ENCODE data around the gene ATP8A1. TPM values are rescaled to one million over a fixed set of nuclear protein-coding genes. Genes with fewer than 3 reads are reported as not detected.

ATP8A1 gene
- total RNA-seq, 2 experiments from 2014 or later, result 20.9 to 21.1 TPM

DNA sequence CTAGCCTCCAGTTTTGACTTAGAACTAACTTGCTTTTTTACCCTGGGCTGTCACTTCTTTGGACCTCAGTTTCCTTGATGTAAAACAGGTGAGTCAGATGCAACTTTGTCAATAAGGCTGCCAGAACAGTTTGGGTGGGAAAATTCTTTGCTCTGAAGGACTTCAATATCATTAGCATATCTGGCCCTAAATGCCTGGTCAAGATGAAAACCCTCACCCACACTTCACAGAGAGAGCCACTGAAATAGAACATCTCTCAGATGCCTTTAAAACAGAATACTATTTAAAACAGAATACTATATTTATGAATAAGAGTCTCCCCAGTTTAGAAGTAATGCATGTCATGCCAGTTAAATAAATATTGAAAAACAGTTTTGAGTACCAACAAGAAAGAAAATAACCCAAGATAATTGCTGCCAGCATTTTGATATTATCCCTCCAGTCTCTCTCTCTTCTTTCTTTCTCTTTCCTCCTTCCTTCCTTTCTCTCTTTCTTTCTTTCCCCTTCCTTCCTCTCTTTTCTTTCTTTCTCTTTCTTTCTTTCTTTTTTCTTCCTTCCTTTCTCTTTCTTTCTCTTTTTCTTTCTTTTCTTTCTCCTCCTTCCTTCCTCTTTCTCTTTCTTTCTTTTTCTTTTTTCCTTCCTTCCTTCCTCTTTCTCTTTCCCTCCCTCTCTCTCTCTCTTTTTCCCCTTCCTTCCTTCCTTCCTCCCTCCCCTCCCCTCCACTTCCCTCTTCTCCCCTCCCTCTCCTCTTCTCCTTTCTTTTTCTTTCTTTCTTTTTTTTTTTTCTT, 292.4 kb downstream of the ATP8A1 start:
- Mint-ChIP-seq H3K27ac (no peak overlapping the region), H3K27me3 (peaks cover 22% of the 10 kb centered on the region), H3K9me3 (no peaks in the 10 kb centered on the region), H3K4me3 (no peak overlapping the region), H3K4me1 (no peaks in the 10 kb centered on the region), H3K36me3 (ENCODE audit: low read depth) (no peaks in the 10 kb centered on the region)
- ChIA-PET POLR2A (no interaction called here), CTCF (interaction anchor here (0.6 kb wide), 1 partner anchor 107 kb away, joined by 3 read pairs; no protein-coding TSS in a partner anchor)
- DNase-seq, result no peak

DNA sequence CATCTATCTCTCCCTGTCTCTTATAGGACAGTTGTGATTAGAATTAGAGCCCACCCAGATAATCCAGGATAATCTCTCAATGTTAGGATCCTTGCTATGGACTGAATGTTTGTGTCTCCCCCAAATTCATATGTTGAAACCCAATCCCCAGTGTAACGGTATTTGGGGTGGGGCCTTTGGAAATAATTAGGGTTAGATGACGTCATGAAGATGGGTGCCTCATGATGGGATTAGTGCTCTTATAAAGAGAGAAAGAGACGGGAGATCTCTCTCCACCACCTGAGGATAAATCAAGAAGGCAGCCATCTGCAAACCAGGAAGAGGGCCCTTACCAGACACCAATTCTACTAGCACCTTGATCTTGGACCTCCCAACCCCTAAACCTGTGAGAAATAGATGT, 293.3 kb downstream of the ATP8A1 start:
- DNase-seq, result no peak
- H3K4me1 Mint-ChIP-seq, result no peaks in the 10 kb centered on the region
- ChIA-PET POLR2A (no interaction called here), CTCF (no interaction called here)
- peaks cover 27% of the 10 kb centered on the region for H3K27me3 Mint-ChIP-seq
- H3K4me3 Mint-ChIP-seq, result no peak overlapping the region
- H3K9me3 Mint-ChIP-seq, result no peaks in the 10 kb centered on the region
- H3K27ac Mint-ChIP-seq, result no peak overlapping the region
- no peaks in the 10 kb centered on the region for H3K36me3 Mint-ChIP-seq (ENCODE audit: low read depth)

DNA sequence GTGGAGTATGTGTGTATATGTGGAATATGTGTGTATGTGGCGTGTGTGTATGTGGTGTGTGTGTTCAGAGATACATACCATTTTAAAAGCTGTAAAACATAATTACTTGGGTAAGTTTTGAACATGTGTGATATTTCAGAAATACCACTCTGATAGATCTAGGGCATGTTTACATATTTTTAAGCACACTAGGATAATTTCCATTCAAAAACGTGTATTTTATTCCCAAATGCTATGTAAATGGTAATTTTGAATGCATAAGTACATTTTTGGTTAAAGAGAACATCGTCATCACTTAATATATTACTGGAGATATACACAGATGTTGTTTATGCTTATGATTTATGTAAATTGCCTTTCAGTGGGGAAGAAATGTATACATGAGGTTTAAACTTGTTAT, 294.3 kb downstream of the ATP8A1 start:
- H3K9me3 Mint-ChIP-seq, result no peaks in the 10 kb centered on the region
- CTCF ChIA-PET, result no interaction called here
- POLR2A ChIA-PET, result no interaction called here
- DNase-seq, result no peak
- H3K4me3 Mint-ChIP-seq, result no peak overlapping the region
- no peaks in the 10 kb centered on the region for H3K4me1 Mint-ChIP-seq
- H3K27ac Mint-ChIP-seq, result no peak overlapping the region
- peaks cover 36% of the 10 kb centered on the region for H3K27me3 Mint-ChIP-seq
- H3K36me3 Mint-ChIP-seq (ENCODE audit: low read depth), result no peaks in the 10 kb centered on the region

DNA sequence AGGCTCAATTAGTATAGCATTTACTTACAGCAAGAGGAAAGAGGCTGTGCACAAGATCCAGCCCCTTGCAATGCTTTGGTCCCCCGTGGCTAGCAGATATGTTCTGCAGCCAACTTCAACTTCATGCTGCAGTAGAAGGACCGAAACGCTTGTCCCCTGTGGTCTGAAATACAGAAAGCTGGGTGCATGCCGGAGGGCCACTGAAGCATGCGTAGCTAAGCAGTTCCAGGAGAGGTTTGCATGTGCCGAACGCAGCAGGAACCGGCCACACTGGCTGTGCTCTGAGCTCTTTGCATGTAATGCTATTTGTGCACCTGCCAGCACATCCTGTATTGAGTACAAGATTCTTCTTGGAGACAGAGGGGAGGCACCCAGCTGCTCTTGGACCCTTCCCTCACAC, 295.4 kb downstream of the ATP8A1 start:
- no peaks in the 10 kb centered on the region for H3K9me3 Mint-ChIP-seq
- POLR2A ChIA-PET, result no interaction called here
- peaks cover 5% of the 10 kb centered on the region for H3K4me1 Mint-ChIP-seq
- DNase-seq, result no peak
- CTCF ChIA-PET, result no interaction called here
- H3K27ac Mint-ChIP-seq, result no peak overlapping the region
- no peaks in the 10 kb centered on the region for H3K36me3 Mint-ChIP-seq (ENCODE audit: low read depth)
- peaks cover 42% of the 10 kb centered on the region for H3K27me3 Mint-ChIP-seq
- H3K4me3 Mint-ChIP-seq, result no peak overlapping the region

DNA sequence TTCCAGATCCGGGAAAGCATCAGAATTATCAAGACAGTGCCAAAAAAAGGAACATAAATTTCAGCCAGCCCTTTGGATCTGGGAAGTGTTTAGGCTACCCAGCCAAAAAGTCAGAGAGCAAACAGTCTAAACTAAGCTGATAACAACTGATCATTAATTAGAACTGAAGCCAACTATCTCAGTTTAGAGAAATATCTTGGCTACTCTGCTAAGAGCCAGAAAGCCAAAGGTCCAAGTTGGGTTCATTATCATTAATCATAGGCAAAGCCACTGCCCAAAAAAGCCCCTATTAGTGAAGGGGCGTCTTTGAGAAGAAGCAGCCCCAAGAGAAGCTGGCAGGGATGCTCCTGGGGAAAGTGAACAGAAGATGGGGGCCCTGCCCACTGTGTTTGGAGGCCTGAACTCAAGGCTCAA, 296.6 kb downstream of the ATP8A1 start:
- H3K4me1 Mint-ChIP-seq, result peaks cover 5% of the 10 kb centered on the region
- H3K27ac Mint-ChIP-seq, result no peak overlapping the region
- ChIA-PET CTCF (interaction anchor here (0.6 kb wide), 2 partner anchors 26 to 134 kb away, joined by 3 to 4 read pairs; no protein-coding TSS in a partner anchor), POLR2A (no interaction called here)
- no peaks in the 10 kb centered on the region for H3K9me3 Mint-ChIP-seq
- H3K27me3 Mint-ChIP-seq, result peaks cover 52% of the 10 kb centered on the region
- DNase-seq, result no peak
- H3K4me3 Mint-ChIP-seq, result no peak overlapping the region
- no peaks in the 10 kb centered on the region for H3K36me3 Mint-ChIP-seq (ENCODE audit: low read depth)

DNA sequence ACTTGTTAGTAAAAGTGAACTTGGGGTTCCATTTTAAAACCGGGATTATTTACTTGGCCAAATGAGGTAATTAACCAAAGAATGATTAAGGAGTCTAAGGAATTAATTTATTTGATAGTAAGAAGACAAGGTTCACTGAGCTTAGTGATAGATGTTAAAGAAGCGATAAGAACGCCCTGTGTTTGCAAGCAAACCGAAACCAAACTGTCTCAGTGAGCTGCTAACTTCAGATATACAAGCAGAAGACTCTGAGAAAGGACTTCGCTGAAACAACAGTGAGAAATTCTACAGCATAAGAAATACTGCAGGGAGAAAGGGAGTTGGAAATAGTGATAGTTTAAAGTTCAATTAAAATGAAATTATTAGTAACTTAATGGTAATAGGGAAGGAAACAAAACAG, 297.2 kb downstream of the ATP8A1 start:
- no peaks in the 10 kb centered on the region for H3K36me3 Mint-ChIP-seq (ENCODE audit: low read depth)
- DNase-seq, result no peak
- POLR2A ChIA-PET, result no interaction called here
- H3K27ac Mint-ChIP-seq, result no peak overlapping the region
- H3K4me1 Mint-ChIP-seq, result peaks cover 5% of the 10 kb centered on the region
- H3K9me3 Mint-ChIP-seq, result no peaks in the 10 kb centered on the region
- H3K27me3 Mint-ChIP-seq, result peaks cover 53% of the 10 kb centered on the region
- no peak overlapping the region for H3K4me3 Mint-ChIP-seq
- CTCF ChIA-PET, result interaction anchor here (0.6 kb wide), 1 partner anchor 134 kb away, joined by 4 read pairs; no protein-coding TSS in a partner anchor

Other genes with a start within 250 kb of the ATP8A1 start
- not detected for gene GRXCR1, start 235.6 kb upstream of the ATP8A1 start, total RNA-seq

Data from activated CD4-positive, alpha-beta T cell treated with anti-CD3 and anti-CD28 coated beads, Interleukin-2, amount 10 ng/mL, durations not matched to agents 7 days and 5 days (primary cell).